Fibroblast of peridontal ligament (primary cell): Measurements from ENCODE around the gene BRPF3.

Experiments
- DNase-seq: peaks from one replicate; pipeline ENCODE4 v3.0.0-alpha.2; 2010; ENCODE audit errors: extremely low read depth

Gene BRPF3

DNA sequence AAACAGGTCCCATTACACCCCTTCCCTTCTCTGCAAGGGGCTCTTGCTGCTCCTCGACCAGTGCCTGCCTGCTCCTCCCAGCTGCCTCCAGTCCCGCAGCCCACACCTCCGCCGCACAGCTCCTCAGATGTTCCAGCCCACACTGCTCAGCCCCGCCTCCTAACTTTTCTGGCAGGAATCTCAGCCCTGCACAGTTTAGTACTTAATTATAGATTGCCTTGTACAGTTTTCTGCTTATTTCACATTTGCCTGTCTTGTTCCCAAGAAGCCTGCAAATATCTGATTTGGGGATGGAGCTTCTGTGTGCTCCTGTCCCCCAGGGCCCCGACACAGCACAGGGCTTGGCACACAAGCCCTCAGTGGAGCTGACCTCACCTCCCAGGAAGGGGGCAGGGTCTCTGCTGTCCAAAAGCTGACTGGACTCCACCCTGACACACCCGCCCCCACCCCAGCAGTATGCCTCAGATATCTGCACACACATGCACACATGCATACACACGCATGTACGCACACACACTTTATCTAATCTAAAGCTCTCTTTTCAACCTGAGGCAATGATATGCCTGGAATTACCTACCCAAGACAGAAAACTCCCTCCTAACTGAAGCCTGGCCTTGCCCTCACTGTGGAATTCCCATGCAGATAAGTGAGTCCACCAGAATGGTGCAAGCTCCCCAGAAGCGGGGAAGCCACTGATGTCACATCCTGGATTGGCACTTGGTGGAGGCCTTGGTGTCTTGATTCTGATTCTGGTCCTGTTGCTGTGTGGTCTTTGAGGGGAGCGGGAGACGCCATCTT lies 72.1 kb downstream of the BRPF3 start:
- DNase-seq, result peak; percentile 10

GRCh38 chr6:36269834-36270705 lies 73.5 kb downstream of the BRPF3 start, which contains the start of gene PNPLA1:
Gene PNPLA1, plus strand, starts transcription at chr6:36270060. Its CDS starts 400 bp downstream, at chr6:36270460.
- DNase-seq, result no peak

- no peak for DNase-seq
These were observed 75.7 kb downstream of the BRPF3 start for GRCh38 chr6:36272234-36272633.

DNA sequence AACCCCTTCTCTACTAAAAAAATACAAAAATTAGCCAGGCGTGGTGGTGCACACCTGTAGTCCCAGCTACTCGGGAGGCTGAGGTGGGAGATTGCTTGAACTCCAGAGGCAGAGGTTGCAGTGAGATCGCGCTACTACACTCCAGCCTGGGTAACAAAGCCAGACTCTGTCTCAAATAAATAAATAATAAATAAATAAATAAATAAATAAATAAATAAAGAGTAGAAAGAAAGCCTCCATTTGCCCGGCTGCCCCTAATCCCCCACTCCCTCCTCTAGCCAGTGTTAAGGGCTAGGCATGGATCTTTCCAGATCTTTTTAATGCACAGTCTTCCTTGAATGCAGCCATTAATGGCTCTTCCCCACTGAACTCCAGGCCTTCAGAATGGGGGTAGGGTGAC lies 76.5 kb downstream of the BRPF3 start:
- DNase-seq, result no peak

- DNase-seq, result no peak
These were observed 77.4 kb downstream of the BRPF3 start for GRCh38 chr6:36273802-36274514.

GRCh38 chr6:36276581-36277536 lies 80.3 kb downstream of the BRPF3 start:
- DNase-seq, result no peak

GRCh38 chr6:36277946-36278470 lies 81.5 kb downstream of the BRPF3 start:
- no peak for DNase-seq

GRCh38 chr6:36280467-36280866 lies 83.9 kb downstream of the BRPF3 start:
- DNase-seq, result no peak

GRCh38 chr6:36280983-36281382 lies 84.4 kb downstream of the BRPF3 start:
- no peak for DNase-seq
